DMS153 (cell line): Measurements from ENCODE around the gene CLASP1.

Experiments
- DNase-seq: peaks from one replicate; lab custom pipeline; 2025; lab: John Stamatoyannopoulos, UW

The CLASP1 gene

GRCh38 chr2:121372721-121373353, 276.4 kb downstream of the CLASP1 start:
- DNase-seq = no peak

- DNase-seq = no peak
Observed at GRCh38 chr2:121372082-121372481, 277.2 kb downstream of the CLASP1 start.

DNA sequence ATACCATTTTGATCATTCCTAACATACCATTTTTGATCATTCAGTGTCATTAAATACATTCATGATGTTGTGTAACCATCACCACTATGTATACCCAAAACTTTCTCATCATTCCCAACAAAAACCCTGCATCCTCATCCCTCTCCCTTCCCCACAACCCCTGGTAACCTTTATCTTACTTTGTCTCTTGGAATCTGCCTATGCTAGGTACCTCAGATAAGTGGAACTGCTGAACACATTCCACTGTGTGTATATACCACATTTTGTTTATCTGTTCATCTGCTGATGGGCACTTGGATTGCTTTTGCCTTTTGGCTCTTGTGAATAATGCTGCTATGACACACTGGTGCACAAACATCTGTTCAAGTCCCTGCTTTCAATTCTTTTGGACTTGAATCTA, 280.4 kb downstream of the CLASP1 start:
- DNase-seq = no peak

- DNase-seq = no peak
Observed at GRCh38 chr2:121368155-121368554, 281.1 kb downstream of the CLASP1 start.

DNA sequence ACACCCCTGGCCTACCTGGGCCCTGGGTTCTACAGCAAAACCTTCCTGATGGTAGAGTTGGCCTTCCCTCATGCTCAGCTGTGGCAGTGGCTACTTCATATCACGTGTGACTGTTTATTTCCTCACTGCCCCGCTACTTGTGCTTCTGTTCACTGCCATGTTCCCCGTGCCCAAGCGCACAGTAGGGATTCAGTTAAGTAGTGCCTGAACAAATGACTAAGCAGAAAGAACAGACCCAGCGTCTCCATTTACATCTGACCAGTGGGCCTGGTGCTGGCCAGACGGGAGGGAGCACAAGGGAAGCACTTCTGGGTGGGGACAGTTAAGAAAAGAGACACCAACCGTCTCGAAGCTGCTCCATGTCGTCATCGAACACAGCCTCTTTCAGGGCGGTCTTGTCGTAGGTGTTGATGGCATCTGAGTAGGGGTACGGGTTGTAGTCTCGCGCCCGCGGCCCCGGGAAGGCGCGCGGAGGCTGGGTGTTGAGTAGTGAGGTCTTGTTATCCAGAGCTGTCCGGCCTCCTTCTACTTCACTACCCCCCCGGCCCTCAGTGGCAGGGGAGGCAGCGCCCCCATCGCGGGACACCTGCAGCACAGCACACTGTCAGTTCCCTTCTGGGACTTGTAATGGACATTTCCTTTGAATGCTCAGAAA, 281.9 kb downstream of the CLASP1 start:
- no peak for DNase-seq

GRCh38 chr2:121366040-121366439, 283.2 kb downstream of the CLASP1 start:
- no peak for DNase-seq

DNA sequence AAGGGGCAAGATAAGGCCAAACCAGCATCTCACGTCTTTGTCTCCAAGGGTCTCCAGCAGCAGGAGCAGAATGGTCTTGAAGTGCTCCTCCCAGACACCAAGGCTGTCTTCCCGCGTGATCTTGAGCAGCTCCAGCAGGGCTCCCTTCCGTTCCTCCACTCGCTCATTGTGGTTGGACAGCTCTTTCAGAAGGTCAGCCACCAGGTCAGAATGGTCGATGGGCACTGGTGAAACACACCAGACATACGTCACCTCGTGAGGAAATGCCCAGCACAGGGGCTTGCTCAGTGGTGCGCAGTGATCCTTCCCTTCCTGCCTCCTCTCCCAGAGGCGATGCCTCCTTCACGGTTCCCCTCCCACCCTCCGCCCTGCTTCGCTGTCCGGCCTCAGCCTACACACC, 284.2 kb downstream of the CLASP1 start:
- DNase-seq = no peak

DNA sequence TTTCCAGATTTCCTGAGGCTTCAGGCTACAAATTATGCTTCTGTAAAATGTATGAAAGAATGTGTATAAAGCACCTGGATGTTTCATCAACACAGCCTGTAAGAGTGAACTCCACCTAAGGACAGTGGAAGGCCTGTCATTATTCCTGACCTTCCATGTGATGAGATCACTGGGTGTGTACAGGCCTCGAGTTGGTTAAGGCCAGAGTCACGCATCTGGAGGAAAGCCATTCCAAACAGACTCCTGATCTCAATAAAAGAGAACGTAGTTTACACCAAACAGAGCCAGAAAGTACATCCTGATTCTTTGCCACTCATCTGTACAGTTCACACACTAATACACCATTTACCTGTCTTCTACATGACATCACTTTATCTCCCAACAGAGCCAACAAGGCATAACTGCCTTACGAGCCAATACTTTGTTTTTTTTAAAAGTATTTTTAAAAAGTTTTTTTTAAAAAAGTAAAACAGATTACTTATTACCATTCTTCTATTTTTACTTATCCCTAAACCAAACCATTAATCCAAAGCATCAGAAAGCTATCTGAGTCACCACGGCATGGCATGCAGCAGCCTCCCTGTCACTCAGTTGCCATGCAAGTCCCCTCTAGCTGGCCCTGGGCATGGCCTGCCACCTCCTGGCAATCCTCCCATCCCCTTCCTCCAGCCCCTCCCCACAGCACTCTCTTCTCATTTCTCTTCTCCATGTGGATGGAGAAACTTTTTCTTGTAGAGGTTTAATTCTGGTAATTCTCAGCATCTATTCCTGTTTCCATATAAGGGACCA, 285.4 kb downstream of the CLASP1 start:
- DNase-seq = no peak

DNA sequence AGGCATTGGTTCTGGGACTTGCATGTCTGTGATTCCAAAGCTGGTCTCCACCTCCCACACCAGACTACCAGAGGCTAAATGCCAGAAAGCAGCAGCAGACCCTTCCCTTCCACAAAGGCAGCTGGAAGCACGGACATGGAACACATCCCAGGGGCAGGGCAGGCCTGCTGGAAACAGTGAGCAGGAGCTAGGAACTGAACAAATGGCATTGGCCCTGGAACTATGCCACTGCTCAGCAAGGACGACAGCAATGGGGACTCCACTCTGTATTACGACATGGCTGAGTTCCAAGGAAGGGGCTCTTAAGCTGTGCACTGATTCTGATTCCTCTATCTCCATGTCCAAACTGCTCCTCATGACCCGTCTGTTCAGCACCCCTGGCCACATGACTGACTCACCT, 286.5 kb downstream of the CLASP1 start:
- DNase-seq = no peak

DNA sequence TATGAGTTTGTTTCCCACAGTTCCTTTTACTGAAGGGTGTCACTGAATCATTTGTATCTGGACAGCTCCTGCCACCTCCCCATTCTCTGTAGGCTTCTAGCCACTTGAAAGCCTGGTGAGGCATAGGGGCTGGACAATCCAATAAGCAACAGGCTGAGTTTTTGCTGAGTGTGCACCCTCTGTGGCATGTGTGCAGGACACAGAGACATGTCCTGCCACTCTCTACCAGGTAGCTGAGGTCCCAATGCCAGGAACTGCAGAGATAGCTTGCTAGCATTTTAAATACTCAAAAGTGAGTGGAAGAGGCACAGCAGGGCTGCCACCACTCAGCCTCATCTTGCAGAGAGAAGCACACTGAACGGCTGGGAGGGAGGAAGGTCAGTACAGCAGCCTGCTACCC, 287.0 kb downstream of the CLASP1 start:
- DNase-seq = no peak

DNA sequence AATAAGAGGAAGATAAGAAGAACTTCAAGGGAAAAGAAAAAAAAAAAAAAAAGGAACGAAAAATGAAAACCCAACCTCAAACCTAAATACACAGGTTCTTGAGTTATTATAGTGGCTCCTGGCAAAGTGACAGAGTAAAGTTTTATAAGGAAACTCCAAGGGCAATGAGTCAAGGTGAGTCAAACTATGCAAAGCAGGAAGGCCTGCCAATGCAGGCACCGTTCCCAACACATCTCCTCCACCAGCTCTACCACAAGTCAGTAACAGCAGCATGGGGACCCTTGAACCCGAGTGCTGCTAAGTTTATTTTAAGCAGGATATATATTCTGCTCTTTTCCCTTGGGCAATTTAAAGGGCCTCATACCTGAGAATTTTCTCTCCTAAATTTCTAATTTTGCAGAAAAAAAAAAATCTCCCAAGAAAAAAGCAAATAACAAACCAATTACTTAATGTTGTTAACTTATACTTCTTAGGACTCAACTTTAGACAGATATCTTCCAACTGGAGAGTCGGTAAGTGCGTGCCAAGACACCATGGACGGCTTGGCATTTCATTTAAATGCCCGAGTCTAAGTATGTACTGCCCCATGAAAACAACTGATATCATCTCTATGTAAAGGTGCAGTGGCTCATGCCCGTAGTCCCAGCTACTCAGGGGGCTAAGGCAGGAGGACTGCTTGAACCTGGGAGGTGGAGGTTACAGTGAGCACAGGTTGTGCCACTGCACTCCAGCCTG, 288.5 kb downstream of the CLASP1 start:
- DNase-seq = no peak

DNA sequence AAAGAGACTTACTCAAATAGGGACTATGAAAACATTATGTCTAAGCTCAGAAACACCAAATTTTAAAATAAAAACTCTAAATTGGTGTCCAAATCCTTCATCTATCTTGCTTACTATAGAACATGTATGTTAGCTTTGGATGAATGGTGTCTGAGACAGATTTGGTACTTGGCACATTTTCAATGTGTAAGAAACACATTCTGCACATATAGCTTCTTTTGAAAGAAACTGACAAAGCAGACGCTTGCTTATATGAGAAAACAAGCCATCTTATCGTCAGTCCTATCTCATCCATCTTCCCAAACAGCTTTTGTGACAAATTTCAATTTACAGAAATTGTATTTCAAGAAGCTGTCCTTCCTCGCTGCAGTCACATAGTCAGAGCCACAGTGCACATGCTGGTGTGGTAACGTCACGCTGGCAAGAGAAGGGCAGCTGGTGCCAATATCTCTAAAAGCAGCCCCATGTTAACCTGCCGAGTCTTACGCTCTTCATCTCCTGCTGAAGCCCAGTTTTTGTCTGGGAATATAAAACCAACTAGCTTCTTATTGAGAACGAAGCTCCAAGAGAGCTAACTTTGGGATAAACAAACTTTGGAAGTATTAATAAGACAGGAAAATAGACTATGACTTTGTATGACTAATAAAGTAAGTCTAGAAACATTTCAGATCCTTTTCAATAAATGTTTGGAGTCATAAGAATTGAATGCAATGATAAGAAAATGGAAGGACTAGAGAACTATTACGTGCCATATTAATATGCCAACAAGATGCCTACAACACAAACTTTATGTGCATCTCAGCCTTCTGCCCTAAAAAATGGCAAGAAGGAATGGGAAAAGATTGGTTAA, 289.3 kb downstream of the CLASP1 start:
- no peak for DNase-seq

DNA sequence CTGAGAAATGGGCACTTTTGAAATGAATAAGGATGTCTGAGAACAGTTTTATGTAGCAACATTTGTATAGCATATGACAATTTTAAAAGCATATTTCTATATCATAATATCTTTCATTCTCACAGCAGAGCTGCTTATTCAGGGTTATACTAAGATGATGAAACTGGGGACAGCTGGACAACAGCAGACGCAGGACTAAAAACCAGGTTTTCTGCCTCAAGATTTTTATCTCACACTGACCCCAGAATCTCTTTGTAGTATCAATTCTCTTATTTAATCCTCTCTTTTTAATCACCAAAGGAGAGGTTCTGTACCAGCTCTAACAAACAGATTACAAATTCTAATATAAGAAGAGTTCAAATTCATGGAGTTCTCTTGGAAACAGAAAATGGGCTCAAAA, 290.1 kb downstream of the CLASP1 start:
- no peak for DNase-seq

- no peak for DNase-seq
Observed at GRCh38 chr2:121358291-121358690, 291.0 kb downstream of the CLASP1 start.

DNA sequence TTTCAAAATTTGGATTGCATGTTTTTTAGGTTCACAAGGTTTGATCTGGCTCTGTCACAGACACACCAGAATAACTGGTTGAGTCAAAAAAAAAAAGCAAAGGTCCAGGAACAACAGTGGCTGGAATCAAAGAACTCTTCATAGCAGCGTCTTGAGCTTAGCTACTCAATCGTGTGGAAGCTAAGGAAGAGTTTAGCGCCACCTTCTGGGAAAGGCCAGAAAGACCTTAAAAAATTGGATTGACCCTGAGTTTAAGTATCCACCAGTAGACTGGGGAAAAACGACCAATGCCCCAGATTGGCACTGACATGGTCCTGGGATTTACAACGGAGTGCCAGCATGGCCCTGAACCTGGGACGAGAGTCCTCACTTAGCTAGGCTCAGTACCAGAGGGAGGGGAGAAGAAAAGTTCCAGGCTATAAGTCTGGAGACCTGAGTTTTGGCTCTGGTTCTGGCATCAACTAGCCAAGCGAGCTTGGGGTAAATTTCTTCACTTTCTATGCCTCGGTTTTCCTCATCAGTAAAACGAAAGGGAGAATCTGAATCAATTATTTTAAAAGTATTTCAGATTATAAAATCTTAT, 293.1 kb downstream of the CLASP1 start:
- peak; percentile 37 for DNase-seq

DNA sequence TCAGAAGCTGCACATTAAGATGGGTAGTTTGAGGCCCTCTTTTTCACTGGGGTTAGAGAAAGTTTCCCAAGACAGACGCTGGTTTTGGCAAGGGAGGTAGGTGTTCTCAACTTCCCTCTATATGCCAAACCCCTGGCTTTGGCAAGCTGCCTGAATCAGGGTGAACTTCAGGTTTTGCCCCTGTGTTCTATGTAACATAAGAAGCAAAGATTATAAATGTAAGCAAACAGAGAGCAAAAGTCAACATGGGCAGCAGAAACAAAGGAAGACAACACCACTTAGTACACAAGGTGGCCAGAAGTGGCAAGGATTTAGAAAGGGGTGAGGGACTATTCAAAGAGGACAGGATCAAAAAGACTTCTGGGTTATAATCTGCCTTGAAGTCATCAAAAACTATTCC, 293.8 kb downstream of the CLASP1 start:
- peak; percentile 64 for DNase-seq

DNA sequence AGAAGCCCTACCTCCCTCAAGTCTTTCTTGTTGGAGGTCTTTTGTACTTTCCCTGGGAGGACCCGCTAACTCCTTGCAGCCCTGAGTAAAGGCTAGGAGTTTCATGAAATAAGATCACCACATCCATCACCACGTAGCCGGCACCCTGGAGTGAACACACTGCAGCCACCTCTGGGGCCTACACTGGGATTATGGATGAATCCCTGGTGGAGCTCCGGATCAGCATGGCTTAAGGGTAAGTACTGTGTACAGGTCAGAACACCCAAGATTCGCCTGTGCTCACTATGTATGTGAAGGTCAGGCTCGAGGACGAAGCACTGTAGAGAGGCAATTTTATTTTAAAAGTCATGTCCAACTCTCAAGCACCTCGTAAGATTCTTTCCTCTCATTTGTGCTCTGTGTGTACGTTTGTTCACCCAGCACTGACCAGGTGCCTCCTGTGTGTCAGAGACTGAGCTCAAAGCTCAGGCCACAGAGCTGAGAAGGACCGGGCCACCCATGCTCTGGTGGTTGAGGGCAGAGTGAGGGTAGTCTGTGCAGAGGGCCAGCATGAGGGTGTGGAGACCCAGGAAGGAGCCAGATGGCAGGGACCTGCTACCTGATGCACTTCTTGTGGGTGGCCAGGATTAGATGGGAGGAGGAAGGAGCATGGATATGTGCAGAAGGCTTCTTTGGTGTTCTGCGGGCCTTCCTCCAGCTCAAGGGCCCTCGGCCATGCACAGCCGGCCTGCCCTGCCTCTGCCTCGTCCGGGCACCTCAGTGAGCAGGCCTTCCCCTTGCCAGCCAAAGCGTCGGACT, 297.5 kb downstream of the CLASP1 start:
- DNase-seq = no peak

DNA sequence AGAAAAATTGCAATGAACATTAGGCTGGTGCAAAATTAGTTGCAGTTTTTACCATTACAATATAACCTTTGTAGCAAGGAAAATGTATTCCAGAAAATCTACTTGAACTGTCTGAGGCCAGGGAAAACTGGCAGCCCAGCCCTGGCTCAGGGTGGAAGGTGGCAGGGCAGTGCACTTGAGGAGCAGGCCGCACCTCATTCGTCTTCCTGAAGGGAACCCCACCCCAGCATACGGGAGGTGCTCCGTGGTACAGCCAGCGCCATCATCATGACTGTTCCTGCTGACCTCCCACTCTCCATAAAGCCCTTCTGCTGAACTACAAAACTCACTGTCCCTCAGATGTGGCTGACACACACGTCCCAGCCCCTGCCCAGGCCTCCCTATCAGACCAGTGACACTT, 298.4 kb downstream of the CLASP1 start:
- DNase-seq = no peak

- no peak for DNase-seq
Observed at GRCh38 chr2:121350402-121350775, 298.9 kb downstream of the CLASP1 start.

DNA sequence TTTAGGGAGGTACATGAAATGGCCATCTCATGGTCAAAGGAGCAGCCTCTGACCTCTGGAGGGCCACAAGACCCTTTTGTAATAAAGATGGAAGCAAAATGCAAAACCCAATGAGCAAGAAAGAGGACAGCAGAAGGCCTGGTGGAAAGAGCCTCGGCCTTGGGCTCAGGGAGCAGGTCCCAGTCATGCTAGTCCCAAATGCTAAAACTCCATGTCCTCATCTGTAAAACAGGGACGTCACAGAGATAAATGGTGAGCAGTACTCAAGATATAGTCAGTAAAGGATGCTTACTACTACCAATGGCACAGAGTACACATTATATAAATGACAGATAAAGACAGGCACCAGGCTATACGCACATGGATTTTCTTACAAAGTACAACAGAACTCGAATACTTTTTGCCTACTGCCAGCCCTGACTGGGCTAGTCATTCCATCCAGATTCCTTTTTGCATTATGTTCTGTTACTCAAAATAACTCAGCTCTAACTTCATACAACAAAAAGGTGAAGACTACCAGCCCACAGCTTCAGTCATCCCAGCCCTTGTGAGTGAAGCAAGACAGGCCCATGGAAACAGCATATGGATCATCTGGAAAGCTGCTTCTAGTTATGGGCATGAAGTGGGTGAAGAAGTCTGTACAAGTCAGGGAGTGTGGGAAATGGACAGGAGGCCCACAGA, 299.4 kb downstream of the CLASP1 start:
- DNase-seq = no peak
